Left ventricle myocardium superior (tissue), 1 donor: ENCODE measurements around the gene LIPT2. TPM values are rescaled to one million over a fixed set of nuclear protein-coding genes. Genes with fewer than 3 reads are reported as not detected.

Source experiments
- ATAC-seq: fragments of 200-7000 bp; cut with Tn5 transposase; one replicate; pipeline ENCODE4 v1.9.1; 2020; ENCODE audit warnings: mild to moderate bottlenecking, moderate library complexity
- DNase-seq: peaks from one replicate; pipeline ENCODE4 v3.0.0-alpha.2; 2020
- intact Hi-C: fragments of 100-400 bp; cut with micrococcal nuclease; formaldehyde crosslinking; loops from one replicate; pipeline ENCODE4 v1.11.0; 2022
- total RNA-seq: library from RNA; stranded (reverse); fragmentation: NEBNext Ultra II Directional; extraction: Animal tissue kit (Norgen Biotek cat#: 25700); gene quantifications from one replicate; pipeline ENCODE4 v1.2.1, GENCODE V29; 2021
- donor health status: DM: no; HTN: yes; CAD: no; lungs with severe emphysema.

The LIPT2 gene
- total RNA-seq, 1 donor from 2014 or later, result 1.7 TPM

- no peak for ATAC-seq
These were observed 24.6 kb downstream of the LIPT2 start for GRCh38 chr11:74468936-74469335.

GRCh38 chr11:74468521-74468920 is 25.0 kb downstream of the LIPT2 start:
- ATAC-seq (no peak), DNase-seq (no peak)
- intact Hi-C loops, result no loop called here

More at GRCh38 chr11:74468936-74469335, 24.6 kb downstream of the LIPT2 start:
- intact Hi-C loops, result no loop called here
- DNase-seq, result no peak

- DNase-seq, result no peak
- intact Hi-C loops, result no loop called here
- no peak for ATAC-seq
These were observed 25.5 kb downstream of the LIPT2 start for GRCh38 chr11:74468058-74468457.

- peak; percentile 75 for DNase-seq
- peak; percentile 93 for ATAC-seq
- intact Hi-C loops, result no loop called here
These were observed 26.3 kb downstream of the LIPT2 start, which contains the start of gene KCNE3 for GRCh38 chr11:74466916-74467885. KCNE3 (minus strand) TSS chr11:74467549; CDS start chr11:74457563, 9,986 bp downstream.

GRCh38 chr11:74465291-74465708 is 28.2 kb downstream of the LIPT2 start:
- intact Hi-C loops, result no loop called here

GRCh38 chr11:74464746-74465145 is 28.8 kb downstream of the LIPT2 start:
- DNase-seq (no peak), ATAC-seq (no peak)
- intact Hi-C loops, result no loop called here

More at GRCh38 chr11:74465291-74465708, 28.2 kb downstream of the LIPT2 start:
- ATAC-seq, result no peak
- DNase-seq, result no peak

GRCh38 chr11:74463216-74463615 is 30.3 kb downstream of the LIPT2 start:
- ATAC-seq (no peak), DNase-seq (no peak)
- intact Hi-C loops, result no loop called here

- DNase-seq (no peak), ATAC-seq (peak; percentile 6)
- intact Hi-C loops, result no loop called here
These were observed 30.9 kb downstream of the LIPT2 start for GRCh38 chr11:74462631-74463030.

GRCh38 chr11:74462009-74462408 is 31.5 kb downstream of the LIPT2 start:
- ATAC-seq (peak; percentile 95), DNase-seq (peak; percentile 86)
- intact Hi-C loops, result no loop called here

GRCh38 chr11:74460481-74461154 is 32.9 kb downstream of the LIPT2 start:
- DNase-seq, result no peak
- intact Hi-C loops, result no loop called here
- peak; percentile 53 for ATAC-seq

- no peak for ATAC-seq
- intact Hi-C loops, result no loop called here
These were observed 33.5 kb downstream of the LIPT2 start for GRCh38 chr11:74460065-74460464.

GRCh38 chr11:74459584-74459983 is 33.9 kb downstream of the LIPT2 start:
- DNase-seq (no peak), ATAC-seq (no peak)
- intact Hi-C loops, result no loop called here

More at GRCh38 chr11:74460065-74460464, 33.5 kb downstream of the LIPT2 start:
- no peak for DNase-seq

GRCh38 chr11:74457356-74457755 is 36.2 kb downstream of the LIPT2 start:
- intact Hi-C loops, result no loop called here
- ATAC-seq (no peak), DNase-seq (no peak)

GRCh38 chr11:74453373-74453975 is 40.0 kb downstream of the LIPT2 start:
- ATAC-seq, result peak; percentile 78
- intact Hi-C loops, result loop anchor here (2.0 kb wide), 1 partner anchor 117 kb away; no protein-coding TSS in a partner anchor

GRCh38 chr11:74452366-74452765 is 41.2 kb downstream of the LIPT2 start:
- DNase-seq (no peak), ATAC-seq (no peak)
- intact Hi-C loops, result loop anchor here (2.0 kb wide), 1 partner anchor 118 kb away; no protein-coding TSS in a partner anchor

More at GRCh38 chr11:74453373-74453975, 40.0 kb downstream of the LIPT2 start:
- DNase-seq, result peak; percentile 70

GRCh38 chr11:74450318-74450717 is 43.2 kb downstream of the LIPT2 start:
- DNase-seq, result no peak
- ATAC-seq, result no peak
- intact Hi-C loops, result no loop called here

- peak; percentile 87 for ATAC-seq
These were observed 44.1 kb downstream of the LIPT2 start for GRCh38 chr11:74449369-74449931.

GRCh38 chr11:74447720-74448119 is 45.8 kb downstream of the LIPT2 start:
- DNase-seq, result no peak
- no peak for ATAC-seq
- intact Hi-C loops, result loop anchor here (5.0 kb wide), 2 partner anchors 60 to 190 kb away; no protein-coding TSS in a partner anchor

More at GRCh38 chr11:74449369-74449931, 44.1 kb downstream of the LIPT2 start:
- intact Hi-C loops, result loop anchor here (5.0 kb wide), 2 partner anchors 62 to 192 kb away; no protein-coding TSS in a partner anchor
- no peak for DNase-seq

- ATAC-seq (no peak), DNase-seq (no peak)
- intact Hi-C loops, result loop anchor here (5.0 kb wide), 2 partner anchors 59 to 189 kb away; no protein-coding TSS in a partner anchor
These were observed 47.0 kb downstream of the LIPT2 start for GRCh38 chr11:74446532-74446938.
